Adipose tissue (tissue), 3 donors: ENCODE measurements around the gene SSX4B. TPM values are rescaled to one million over a fixed set of nuclear protein-coding genes. Genes with fewer than 3 reads are reported as not detected.
"Not testable (repeated sequence)": the region's sequence is repeated elsewhere in the genome, so short reads cannot be mapped to it uniquely, and the experiment has no call there.

ENCODE experiments used
- H3K27ac ChIP-seq: one replicate; pipeline ENCODE4 v1.5.1; 2013; ENCODE audit warnings: low read depth, low read length
- WGBS, 3 donors: extraction: QIAGEN DNeasy Blood & Tissue Kit; methylation state at CpG; one replicate each; pipeline ENCODE4 v1.1.7; 2013; 5-methylcytosine and 5-hydroxymethylcytosine counted together
- polyA plus RNA-seq, 3 donors: library from polyadenylated mRNA; stranded (reverse); fragments of 200-250 nt; gene quantifications; one replicate each; pipeline ENCODE4 v1.2.3, GENCODE V29; 2013
- donor health status: healthy with polysubstance abuse.
- donor health status: Bipolar disorder and iron deficiency.
- donor health status: healthy.

The SSX4B gene, protein sequence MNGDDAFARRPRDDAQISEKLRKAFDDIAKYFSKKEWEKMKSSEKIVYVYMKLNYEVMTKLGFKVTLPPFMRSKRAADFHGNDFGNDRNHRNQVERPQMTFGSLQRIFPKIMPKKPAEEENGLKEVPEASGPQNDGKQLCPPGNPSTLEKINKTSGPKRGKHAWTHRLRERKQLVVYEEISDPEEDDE
- polyA plus RNA-seq = not detected

GRCh38 chrX:48411860-48412259 is at the start of gene SSX4B:
TSS of gene SSX4B (minus strand) at chrX:48411960. CDS start at chrX:48411372, 588 bp downstream.
- not testable (repeated sequence) for H3K27ac ChIP-seq
- WGBS, 3 donors = no CpG with 5 or more reads among the region's 15 CpGs

- WGBS, 3 donors = 84 to 96% (median 94%) methylated on average over 8 to 11 of the region's 11 CpGs
- H3K27ac ChIP-seq = no peak overlapping the region
Measured at GRCh38 chrX:48460606-48461005, 48.8 kb upstream of the SSX4B start.

- H3K27ac ChIP-seq = no peak overlapping the region
- WGBS, 3 donors = 80 to 100% (median 96%) methylated on average over 2 to 3 of the region's 3 CpGs
Measured at GRCh38 chrX:48460031-48460430, 48.3 kb upstream of the SSX4B start.

- no peak overlapping the region for H3K27ac ChIP-seq
- 75 to 97% (median 85%) methylated on average over 3 to 6 of the region's 6 CpGs for WGBS, 3 donors
Measured at GRCh38 chrX:48459483-48459882, 47.7 kb upstream of the SSX4B start.

- WGBS, 3 donors = 60 to 72% methylated on average over 6 of the region's 6 CpGs; no CpG with 5 or more reads in 1 of the 3 donors
- no peak overlapping the region for H3K27ac ChIP-seq
Measured at GRCh38 chrX:48458711-48459110, 47.0 kb upstream of the SSX4B start.

GRCh38 chrX:48456628-48457331 is 45.0 kb upstream of the SSX4B start:
- no peak overlapping the region for H3K27ac ChIP-seq
- WGBS, 3 donors = 75 to 86% (median 78%) methylated on average over 6 of the region's 6 CpGs

- H3K27ac ChIP-seq = no peak overlapping the region
- 38 to 53% (median 44%) methylated on average over 4 of the region's 4 CpGs for WGBS, 3 donors
Measured at GRCh38 chrX:48451708-48452107, 39.9 kb upstream of the SSX4B start.

DNA sequence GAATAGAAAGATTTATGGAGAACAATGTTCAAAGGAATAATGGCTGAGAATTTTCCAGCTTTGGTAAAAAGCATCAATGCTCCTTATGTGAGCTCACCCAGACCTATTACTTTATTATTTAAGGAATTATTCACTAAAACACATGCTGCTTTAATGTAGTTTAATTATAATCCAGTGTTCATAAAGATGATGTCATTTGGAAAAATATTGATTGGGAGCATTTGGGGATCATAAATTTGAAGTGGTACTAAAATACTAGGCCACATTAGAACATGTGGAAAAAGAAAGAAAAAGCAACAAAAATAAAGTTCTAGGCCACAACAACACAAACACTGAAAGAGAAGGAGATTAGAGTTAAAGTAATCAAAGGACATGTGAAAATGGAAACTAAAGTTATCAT is 38.3 kb upstream of the SSX4B start:
- no peak overlapping the region for H3K27ac ChIP-seq

DNA sequence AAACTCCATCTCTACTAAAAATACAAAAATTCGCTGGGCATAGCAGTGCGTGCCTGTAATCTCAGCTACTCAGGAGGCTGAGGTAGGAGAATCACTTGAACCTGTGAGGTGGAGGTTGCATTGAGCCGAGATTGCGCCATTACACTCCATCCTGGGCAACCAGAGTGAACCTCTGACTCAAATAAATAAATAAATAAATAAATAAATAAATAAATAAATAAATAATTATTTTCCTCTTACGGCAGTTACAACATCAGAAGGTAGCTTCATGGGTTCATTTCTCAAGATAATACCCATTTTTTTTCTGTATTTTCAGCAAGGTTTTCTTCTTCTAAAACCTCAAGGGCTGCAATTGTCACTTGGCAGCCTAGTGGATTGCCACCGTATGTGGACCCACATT is 35.4 kb upstream of the SSX4B start:
- 88 to 90% (median 89%) methylated on average over 6 of the region's 6 CpGs for WGBS, 3 donors
- not testable (repeated sequence) for H3K27ac ChIP-seq

GRCh38 chrX:48433713-48434112 is 22.0 kb upstream of the SSX4B start:
- H3K27ac ChIP-seq = not testable (repeated sequence)
- 79 to 89% (median 80%) methylated on average over 9 to 13 of the region's 13 CpGs for WGBS, 3 donors

GRCh38 chrX:48430166-48430565 is 18.4 kb upstream of the SSX4B start:
- H3K27ac ChIP-seq = not testable (repeated sequence)
- WGBS, 3 donors = 61 to 66% (median 63%) methylated on average over 4 of the region's 4 CpGs

DNA sequence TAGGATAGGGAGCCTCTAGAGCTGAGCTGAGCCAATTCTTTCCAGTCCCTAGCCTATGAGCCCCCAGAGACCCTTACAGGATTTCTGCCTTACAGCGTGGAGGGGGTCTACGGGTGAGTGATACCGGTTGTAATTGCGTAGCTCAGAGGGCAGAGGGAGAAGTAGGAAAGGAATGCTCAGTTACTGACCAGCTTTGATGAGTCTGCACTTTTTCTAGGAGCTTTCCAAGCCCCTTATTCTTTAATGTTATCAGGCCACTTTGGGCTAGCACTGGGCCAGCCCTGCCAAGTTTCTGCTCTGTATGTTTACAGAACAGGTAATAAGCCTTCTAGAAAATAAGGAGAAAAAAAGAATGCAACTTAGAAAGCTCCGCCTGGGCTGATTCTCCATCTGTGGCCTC is 17.8 kb upstream of the SSX4B start:
- WGBS, 3 donors = 51 to 66% (median 51%) methylated on average over 5 of the region's 5 CpGs
- not testable (repeated sequence) for H3K27ac ChIP-seq

DNA sequence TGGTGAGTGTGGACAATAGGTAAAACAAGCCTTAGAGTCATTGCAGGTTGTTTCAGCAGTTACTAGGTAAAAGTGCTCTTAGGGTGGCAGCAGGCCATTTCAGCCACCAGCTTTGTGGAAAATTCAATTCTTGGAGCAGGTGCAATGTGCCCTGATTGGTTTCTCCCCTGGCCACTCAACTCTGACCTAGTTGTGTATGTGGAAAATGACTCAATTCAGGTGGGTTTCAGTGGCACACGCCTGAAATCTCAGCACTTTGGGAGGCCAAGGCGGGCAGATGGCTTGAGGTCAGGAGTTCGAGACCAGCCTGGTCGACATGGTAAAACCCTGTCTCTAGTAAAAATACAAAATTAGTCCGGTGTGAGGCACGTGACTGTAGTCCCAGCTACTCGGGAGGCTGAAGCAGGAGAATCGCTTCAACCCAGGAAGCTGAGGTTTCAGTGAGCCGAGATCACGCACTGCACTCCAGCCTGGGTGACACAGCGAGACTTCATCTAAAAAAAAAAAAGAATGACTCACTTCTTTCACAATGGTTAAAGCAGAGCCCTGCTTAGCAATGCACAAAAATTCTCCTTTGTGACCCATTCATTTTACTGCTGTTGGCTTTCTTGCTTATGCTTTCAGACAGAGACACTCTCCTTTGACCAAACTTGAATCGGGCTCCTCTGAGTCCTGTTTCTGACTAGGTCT is 15.4 kb upstream of the SSX4B start:
- not testable (repeated sequence) for H3K27ac ChIP-seq
- WGBS, 3 donors = no CpG with 5 or more reads among the region's 12 CpGs

GRCh38 chrX:48397825-48398224 is 13.9 kb downstream of the SSX4B start:
- not testable (repeated sequence) for H3K27ac ChIP-seq
- whole genome bisulfite sequencing, 3 donors = 13 to 43% (median 18%) methylated on average over 1 of the region's 1 CpG

DNA sequence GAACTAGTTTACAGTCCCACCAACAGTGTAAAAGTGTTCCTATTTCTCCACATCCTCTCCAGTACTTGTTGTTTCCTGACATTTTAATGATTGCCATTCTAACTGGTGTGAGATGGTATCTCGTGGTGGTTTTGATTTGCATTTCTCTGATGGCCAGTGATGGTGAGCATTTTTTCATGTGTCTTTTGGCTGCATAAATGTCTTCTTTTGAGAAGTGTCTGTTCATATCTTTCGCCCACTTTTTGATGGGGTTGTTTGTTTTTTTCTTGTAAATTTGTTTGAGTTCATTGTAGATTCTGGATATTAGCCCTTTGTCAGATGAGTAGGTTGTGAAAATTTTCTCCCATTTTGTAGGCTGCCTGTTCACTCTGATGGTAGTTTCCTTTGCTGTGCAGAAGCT is 14.8 kb downstream of the SSX4B start:
- not testable (repeated sequence) for H3K27ac ChIP-seq
- whole genome bisulfite sequencing, 3 donors = 71 to 100% (median 88%) methylated on average over 1 of the region's 2 CpGs

DNA sequence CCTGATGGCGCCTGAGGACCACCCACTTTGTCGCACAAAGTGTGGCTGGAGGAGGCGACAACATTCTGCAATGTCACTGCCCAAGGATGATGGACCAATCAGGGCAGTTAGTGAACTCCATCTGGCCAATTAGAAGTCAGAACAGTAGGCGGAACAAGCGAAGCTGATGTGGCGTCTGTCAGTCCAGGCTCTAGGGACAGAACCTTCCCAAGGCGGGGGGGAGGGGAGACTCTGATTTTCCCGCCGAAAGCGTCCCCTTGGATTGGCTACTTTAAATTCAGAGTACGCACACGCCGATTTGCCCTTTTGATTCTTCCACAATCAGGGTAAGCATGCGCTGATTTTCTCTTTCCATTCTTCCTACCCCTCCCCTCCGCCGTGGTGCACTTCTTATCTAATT is 28.5 kb downstream of the SSX4B start, which contains the start of gene SSX4:
TSS of gene SSX4 (plus strand) at position 301 of the 400 bp plus-strand sequence. CDS start 515 bp downstream, outside the sequence.
- not testable (repeated sequence) for H3K27ac ChIP-seq
- WGBS, 3 donors = no CpG with 5 or more reads among the region's 16 CpGs

- WGBS, 3 donors = no CpG with 5 or more reads among the region's 8 CpGs
- not testable (repeated sequence) for H3K27ac ChIP-seq
Measured at GRCh38 chrX:48370408-48370807, 41.4 kb downstream of the SSX4B start.

DNA sequence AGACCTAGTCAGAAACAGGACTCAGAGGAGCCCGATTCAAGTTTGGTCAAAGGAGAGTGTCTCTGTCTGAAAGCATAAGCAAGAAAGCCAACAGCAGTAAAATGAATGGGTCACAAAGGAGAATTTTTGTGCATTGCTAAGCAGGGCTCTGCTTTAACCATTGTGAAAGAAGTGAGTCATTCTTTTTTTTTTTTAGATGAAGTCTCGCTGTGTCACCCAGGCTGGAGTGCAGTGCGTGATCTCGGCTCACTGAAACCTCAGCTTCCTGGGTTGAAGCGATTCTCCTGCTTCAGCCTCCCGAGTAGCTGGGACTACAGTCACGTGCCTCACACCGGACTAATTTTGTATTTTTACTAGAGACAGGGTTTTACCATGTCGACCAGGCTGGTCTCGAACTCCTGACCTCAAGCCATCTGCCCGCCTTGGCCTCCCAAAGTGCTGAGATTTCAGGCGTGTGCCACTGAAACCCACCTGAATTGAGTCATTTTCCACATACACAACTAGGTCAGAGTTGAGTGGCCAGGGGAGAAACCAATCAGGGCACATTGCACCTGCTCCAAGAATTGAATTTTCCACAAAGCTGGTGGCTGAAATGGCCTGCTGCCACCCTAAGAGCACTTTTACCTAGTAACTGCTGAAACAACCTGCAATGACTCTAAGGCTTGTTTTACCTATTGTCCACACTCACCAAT is 43.9 kb downstream of the SSX4B start:
- H3K27ac ChIP-seq = not testable (repeated sequence)
- WGBS, 3 donors = no CpG with 5 or more reads among the region's 12 CpGs

GRCh38 chrX:48359281-48359680 is 52.5 kb downstream of the SSX4B start:
- not testable (repeated sequence) for H3K27ac ChIP-seq
- 63 to 68% (median 64%) methylated on average over 3 to 6 of the region's 6 CpGs for WGBS, 3 donors
